ENCODE data around the gene CST8. TPM values are rescaled to one million over a fixed set of nuclear protein-coding genes. Genes with fewer than 3 reads are reported as not detected.
A peak's percentile ranks its signal among the peaks of the same experiment; 100 is the strongest.
"Not testable (repeated sequence)": the region's sequence is repeated elsewhere in the genome, so short reads cannot be mapped to it uniquely, and the experiment has no call there.

Gene CST8
- total RNA-seq, 1 experiment from 2014 or later, result not detected

DNA sequence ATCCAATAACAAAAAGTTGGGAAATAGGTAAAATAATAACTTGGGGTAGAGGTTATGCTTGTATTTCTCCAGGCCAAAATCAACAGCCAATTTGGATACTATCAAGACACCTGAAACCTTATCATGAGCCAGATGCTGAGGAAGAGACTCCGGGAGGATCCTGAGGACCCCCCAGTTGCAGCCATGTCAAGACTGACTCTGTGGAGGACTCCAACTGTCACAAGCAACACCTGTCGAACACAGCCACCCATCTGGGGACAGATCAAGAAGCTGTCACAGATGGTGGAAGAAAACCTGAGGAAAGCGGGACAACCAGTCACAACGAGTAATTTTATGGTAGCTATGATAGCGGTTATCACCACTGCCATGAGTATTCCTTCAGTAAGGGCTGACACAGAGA is 18.6 kb upstream of the CST8 start:
- DNase-seq, result not testable (repeated sequence)
- peaks cover 46 to 61% of the 10 kb centered on the region in 2 experiments for H3K4me1 Mint-ChIP-seq

GRCh38 chr20:23473293-23473692 is 17.6 kb upstream of the CST8 start:
- not testable (repeated sequence) for H2BK20ac ChIP-seq (ENCODE audit: low read depth, low read length, poor library complexity, severe bottlenecking); H2BK120ac ChIP-seq (ENCODE audit: low read depth, low read length, poor library complexity, severe bottlenecking); H4K8ac ChIP-seq (replicated peaks; ENCODE audit: insufficient read length, low read depth, low read length); H3K4me2 ChIP-seq (ENCODE audit: insufficient read depth, insufficient read length, low read length); H3K23ac ChIP-seq (ENCODE audit: insufficient read length, low read depth, low read length); H3K23me2 ChIP-seq (ENCODE audit: insufficient read length, low read depth, low read length, poor library complexity, severe bottlenecking); H3K27ac ChIP-seq (ENCODE audit: insufficient read length, low read depth, low read length); H3K36me3 Mint-ChIP-seq (ENCODE audit: insufficient read depth in 1 of 3, low read depth in 3 of 3); H4K20me1 ChIP-seq (ENCODE audit: control insufficient read depth, insufficient read depth, insufficient read length); H3K9ac ChIP-seq (ENCODE audit: extremely low read depth, insufficient read length, low read length); H4K5ac ChIP-seq (ENCODE audit: insufficient read length, low read depth, low read length); H4K91ac ChIP-seq (ENCODE audit: insufficient read length, low read depth, low read length); H3K14ac ChIP-seq (ENCODE audit: insufficient read depth, low read length); H3T11ph ChIP-seq (ENCODE audit: low read length); H3K18ac ChIP-seq (ENCODE audit: insufficient read length, low read depth, low read length); H3K4me1 ChIP-seq (ENCODE audit: insufficient read depth, low read length); H2AK5ac ChIP-seq (ENCODE audit: insufficient read length, low read length); H3K79me1 ChIP-seq (ENCODE audit: insufficient read depth, low read depth, low read length, poor library complexity, severe bottlenecking); H3K4ac ChIP-seq (ENCODE audit: low read depth, low read length); H2BK15ac ChIP-seq (ENCODE audit: low read depth, low read length); H2BK5ac ChIP-seq (ENCODE audit: insufficient read length, low read length); H2AFZ ChIP-seq (ENCODE audit: low read length); H3K56ac ChIP-seq (ENCODE audit: insufficient read length, low read depth, low read length); H3K27me3 Mint-ChIP-seq (ENCODE audit: low read depth); H3K4me3 Mint-ChIP-seq; H3K9me3 ChIP-seq (ENCODE audit: control insufficient read depth, low read depth, low read length); H3K27me3 ChIP-seq (ENCODE audit: insufficient read depth, low read length); H3K79me2 ChIP-seq (ENCODE audit: insufficient read depth, low read length); H2BK12ac ChIP-seq (ENCODE audit: insufficient read length, low read depth, low read length); H3K9me3 Mint-ChIP-seq
- WGBS (ENCODE audit: extremely low coverage, insufficient read length, low lambda C conversion rate), result no CpG with 5 or more reads among the region's 2 CpGs
- Mint-ChIP-seq H3K4me1 (peaks cover 44 to 60% of the 10 kb centered on the region in 2 experiments), H3K27ac (peak overlapping the region in 1 of 3 experiments; percentile 93; a peak in 3 of 7 replicates)
- peak; percentile 62 for DNase-seq

More for the DNA sequence above, 18.6 kb upstream of the CST8 start:
- Mint-ChIP-seq H3K9me3 (peaks cover 12 to 13% of the 10 kb centered on the region in 2 experiments), H3K27ac (peak overlapping the region in 1 of 3 experiments; percentile 49; a peak in 1 of 7 replicates), H3K4me3 (0 out of 5 replicates have a peak overlapping the region, but pooled peaks of 1 of the 2 experiments have one; percentile 18), H3K36me3 (ENCODE audit: insufficient read depth in 1 of 3, low read depth in 3 of 3) (peaks cover 5 to 14% (median 7%) of the 10 kb centered on the region in 3 experiments)
- not testable (repeated sequence) for H2BK5ac ChIP-seq (ENCODE audit: insufficient read length, low read length); H3K27me3 Mint-ChIP-seq (ENCODE audit: low read depth); H3K18ac ChIP-seq (ENCODE audit: insufficient read length, low read depth, low read length); H2BK12ac ChIP-seq (ENCODE audit: insufficient read length, low read depth, low read length); H3K14ac ChIP-seq (ENCODE audit: insufficient read depth, low read length); H3K23me2 ChIP-seq (ENCODE audit: insufficient read length, low read depth, low read length, poor library complexity, severe bottlenecking); H4K8ac ChIP-seq (replicated peaks; ENCODE audit: insufficient read length, low read depth, low read length); H2BK15ac ChIP-seq (ENCODE audit: low read depth, low read length); H3K9ac ChIP-seq (ENCODE audit: extremely low read depth, insufficient read length, low read length); H4K91ac ChIP-seq (ENCODE audit: insufficient read length, low read depth, low read length); H3K27me3 ChIP-seq (ENCODE audit: insufficient read depth, low read length); H3K4ac ChIP-seq (ENCODE audit: low read depth, low read length); H2AFZ ChIP-seq (ENCODE audit: low read length); H2BK120ac ChIP-seq (ENCODE audit: low read depth, low read length, poor library complexity, severe bottlenecking); H4K5ac ChIP-seq (ENCODE audit: insufficient read length, low read depth, low read length); H3K4me2 ChIP-seq (ENCODE audit: insufficient read depth, insufficient read length, low read length); H3K56ac ChIP-seq (ENCODE audit: insufficient read length, low read depth, low read length); H3K27ac ChIP-seq (ENCODE audit: insufficient read length, low read depth, low read length); H4K20me1 ChIP-seq (ENCODE audit: control insufficient read depth, insufficient read depth, insufficient read length); H3T11ph ChIP-seq (ENCODE audit: low read length); H3K23ac ChIP-seq (ENCODE audit: insufficient read length, low read depth, low read length); H3K4me1 ChIP-seq (ENCODE audit: insufficient read depth, low read length); H3K79me1 ChIP-seq (ENCODE audit: insufficient read depth, low read depth, low read length, poor library complexity, severe bottlenecking); H3K79me2 ChIP-seq (ENCODE audit: insufficient read depth, low read length); H2AK5ac ChIP-seq (ENCODE audit: insufficient read length, low read length); H2BK20ac ChIP-seq (ENCODE audit: low read depth, low read length, poor library complexity, severe bottlenecking)
- H3K9me3 ChIP-seq (ENCODE audit: control insufficient read depth, low read depth, low read length), result peaks cover 12% of the 10 kb centered on the region
- no CpG with 5 or more reads among the region's 5 CpGs for WGBS (ENCODE audit: extremely low coverage, insufficient read length, low lambda C conversion rate)
